Femur (tissue), 1 donor: Measurements from ENCODE around the gene ADRA2C.

Source experiments
- DNase-seq: peaks from one replicate; pipeline ENCODE4 v3.0.0-alpha.2; 2017

The ADRA2C gene

GRCh38 chr4:3735196-3735595 is 31.0 kb upstream of the ADRA2C start:
- DNase-seq, result no peak

- no peak for DNase-seq
Observed at GRCh38 chr4:3736290-3736689, 29.9 kb upstream of the ADRA2C start.

- DNase-seq, result no peak
Observed at GRCh38 chr4:3736806-3737205, 29.4 kb upstream of the ADRA2C start.

- DNase-seq, result no peak
Observed at GRCh38 chr4:3739577-3739976, 26.6 kb upstream of the ADRA2C start.

- no peak for DNase-seq
Observed at GRCh38 chr4:3740256-3740655, 25.9 kb upstream of the ADRA2C start.

- no peak for DNase-seq
Observed at GRCh38 chr4:3741217-3742011, 24.8 kb upstream of the ADRA2C start.

- DNase-seq, result no peak
Observed at GRCh38 chr4:3742610-3743009, 23.6 kb upstream of the ADRA2C start.

GRCh38 chr4:3744232-3744631 is 22.0 kb upstream of the ADRA2C start:
- no peak for DNase-seq

GRCh38 chr4:3744901-3745300 is 21.3 kb upstream of the ADRA2C start:
- no peak for DNase-seq

- no peak for DNase-seq
Observed at GRCh38 chr4:3745886-3746656, 20.1 kb upstream of the ADRA2C start.

- no peak for DNase-seq
Observed at GRCh38 chr4:3746701-3747580, 19.2 kb upstream of the ADRA2C start.

- DNase-seq, result no peak
Observed at GRCh38 chr4:3747581-3747904, 18.6 kb upstream of the ADRA2C start.

GRCh38 chr4:3748136-3748898 is 17.9 kb upstream of the ADRA2C start:
- DNase-seq, result no peak

GRCh38 chr4:3749081-3749480 is 17.1 kb upstream of the ADRA2C start:
- no peak for DNase-seq

- no peak for DNase-seq
Observed at GRCh38 chr4:3750334-3750733, 15.9 kb upstream of the ADRA2C start.

GRCh38 chr4:3752022-3752421 is 14.2 kb upstream of the ADRA2C start:
- no peak for DNase-seq

- no peak for DNase-seq
Observed at GRCh38 chr4:3753726-3754412, 12.3 kb upstream of the ADRA2C start.

GRCh38 chr4:3756343-3757059 is 9.7 kb upstream of the ADRA2C start:
- no peak for DNase-seq

- DNase-seq, result no peak
Observed at GRCh38 chr4:3759236-3759635, 6.9 kb upstream of the ADRA2C start.

- no peak for DNase-seq
Observed at GRCh38 chr4:3760346-3760745, 5.8 kb upstream of the ADRA2C start.

GRCh38 chr4:3760841-3761240 is 5.3 kb upstream of the ADRA2C start:
- no peak for DNase-seq
